Heart right ventricle (tissue), 16 donors: ENCODE results near the gene PHACTR3. TPM values are rescaled to one million over a fixed set of nuclear protein-coding genes. Genes with fewer than 3 reads are reported as not detected.

ENCODE experiments used
- ATAC-seq, 8 donors: fragments of 200-7000 bp; cut with Tn5 transposase; one replicate each; pipeline ENCODE4 v1.9.1; 2020; ENCODE audit warnings: mild to moderate bottlenecking in 8 of 8, moderate library complexity in 8 of 8, moderate number of reproducible peaks in 1 of 8
- DNase-seq, 2 donors: peaks; one replicate each; pipeline ENCODE4 v3.0.0-alpha.2; 2020
- H3K27ac ChIP-seq, 10 donors: fragments of 200-600 bp; sonication (generic) in 2 of 10; one replicate each; pipeline versions ENCODE4 v1.5.0 to v1.8.0; 2020 to 2022; ENCODE audit warnings: mild to moderate bottlenecking in 3 of 10
- H3K27me3 ChIP-seq, 7 donors: fragments of 200-600 bp; one replicate each; pipeline ENCODE4 v1.8.0; 2021 to 2022; ENCODE audit warnings: mild to moderate bottlenecking in 2 of 7
- H3K36me3 ChIP-seq, 9 donors: fragments of 200-600 bp; sonication (generic) in 1 of 9; one replicate each; pipeline versions ENCODE4 v1.5.0 to v1.8.0; 2020 to 2022; ENCODE audit warnings: mild to moderate bottlenecking in 2 of 9
- H3K4me1 ChIP-seq, 9 donors: fragments of 200-600 bp; sonication (generic) in 1 of 9; one replicate each; pipeline versions ENCODE4 v1.5.0 to v1.8.0; 2020 to 2022; ENCODE audit warnings: mild to moderate bottlenecking in 4 of 9
- H3K4me3 ChIP-seq, 10 donors: fragments of 200-600 bp; sonication (generic) in 2 of 10; one replicate each; pipeline versions ENCODE4 v1.5.0 to v1.8.0; 2020 to 2022; ENCODE audit warnings: mild to moderate bottlenecking in 7 of 10, moderate library complexity in 2 of 10
- H3K9me3 ChIP-seq, 11 donors: fragments of 200-600 bp in 10 of 11; sonication (generic) in 2 of 11; one replicate each; pipeline versions ENCODE4 v1.5.0 to v1.8.0; 2013 to 2022; ENCODE audit warnings: mild to moderate bottlenecking in 2 of 11, control low read depth in 1 of 11, moderate library complexity in 1 of 11
- CTCF ChIP-seq, 9 donors: fragments of 200-600 bp; sonication (generic) in 2 of 9; IDR thresholded peaks; one replicate each; pipeline versions ENCODE4 v1.5.0 to v1.8.0; 2021 to 2022; ENCODE audit warnings: antibody characterized with exemption in 9 of 9, mild to moderate bottlenecking in 5 of 9, moderate library complexity in 1 of 9
- WGBS, 2 donors: extraction: QIAGEN DNeasy Blood & Tissue Kit; methylation state at CpG; one replicate each; pipeline ENCODE4 v1.1.7; 2013; ENCODE audit warnings: inconsistent platforms in 1 of 2; 5-methylcytosine and 5-hydroxymethylcytosine counted together
- intact Hi-C, 10 donors: fragments of 100-400 bp; cut with DNase I; formaldehyde crosslinking; loops; one replicate each; pipeline versions ENCODE4 v1.11.1 to v1.14.2; 2022
- polyA plus RNA-seq, 2 donors: library from polyadenylated mRNA; stranded (reverse); fragments of 200-250 nt; gene quantifications; one replicate each; pipeline ENCODE4 v1.2.3, GENCODE V29; 2013
- total RNA-seq, 10 donors: library from RNA; stranded (reverse); fragmentation: NEBNext Ultra II Directional in 3 of 10; extraction: Animal tissue kit (Norgen Biotek cat#: 25700) in 3 of 10; gene quantifications; one replicate each; pipeline versions ENCODE4 v1.2.1 to v1.2.4, GENCODE V29; 2021 to 2023
- donor health status: Arrhythmogenic right ventricular cardiomyopathy.
- donor health status: ischemic (EF 13 %, LVEDD 7.1; RV severe dilation, severe dysfunction).
- donor health status: healthy with polysubstance abuse.
- donor health status: DM: no; HTN: yes; CAD: no.
- donor health status: DM: no; HTN: no; CAD: no.
- donor health status: ischemic (EF 25% LVEDD 6.9; RV normal size, moderate dysfunction).
- donor health status: ischemic (EF 25% LVEDD 5.7; RV mildly dilated, moderate dysfunction).
- donor health status: healthy.
- donor health status: DM: yes; HTN: yes; CAD: no.
- donor health status: Ischemic cardiomyopathy.
- donor health status: ischemic (EF 35%, LVEDD 5.7; RV mildly dilated, moderate dysfunction).
- donor health status: nonischemic (EF 11% LVEDD 7.7; RV severe dilation, severe dysfunction).
- donor health status: DM: yes; HTN: yes; CAD: no.
- donor health status: PGD.
- donor health status: ischemic (EF 29% LVEDD 5.4; RV normal size, mild dysfunction).
- donor health status: nonischemic (EF 23%, LVEDD 6.1; RV moderate dilation, normal function).

PHACTR3 gene
- total and polyA plus RNA-seq, 12 donors = 0.51 to 24.1 (median 3.7) TPM

GRCh38 chr20:59810449-59811187 is 206.3 kb downstream of the PHACTR3 start:
- Histone ChIP-seq H3K4me3 (no peak overlapping the region), H3K4me1 (no peaks in the 10 kb centered on the region), H3K9me3 (no peaks in the 10 kb centered on the region), H3K36me3 (no peaks in the 10 kb centered on the region), H3K27ac (no peak overlapping the region), H3K27me3 (peaks cover 0 to 6% (median 0%) of the 10 kb centered on the region in 7 donors)
- no peak for TF ChIP-seq CTCF (IDR thresholded peaks at IDR 0.05)
- intact Hi-C loops = no loop called here
- ATAC-seq (no peak), DNase-seq (no peak)
- 85% methylated on average over 15 of the region's 15 CpGs for WGBS, 2 donors

GRCh38 chr20:59811681-59812171 is 207.4 kb downstream of the PHACTR3 start:
- Histone ChIP-seq H3K4me3 (no peak overlapping the region), H3K4me1 (no peaks in the 10 kb centered on the region), H3K27ac (no peak overlapping the region), H3K36me3 (no peaks in the 10 kb centered on the region), H3K9me3 (no peaks in the 10 kb centered on the region), H3K27me3 (peaks cover 0 to 6% (median 0%) of the 10 kb centered on the region in 7 donors)
- intact Hi-C loops = no loop called here
- TF ChIP-seq CTCF (IDR thresholded peaks at IDR 0.05) = no peak
- no peak for DNase-seq
- no peak for ATAC-seq
- 84 to 87% methylated on average over 7 of the region's 7 CpGs for WGBS, 2 donors

- Histone ChIP-seq H3K9me3 (no peaks in the 10 kb centered on the region), H3K27ac (no peak overlapping the region), H3K36me3 (no peaks in the 10 kb centered on the region), H3K4me3 (no peak overlapping the region), H3K4me1 (no peaks in the 10 kb centered on the region), H3K27me3 (peaks cover 0 to 6% (median 0%) of the 10 kb centered on the region in 7 donors)
- ATAC-seq = no peak
- intact Hi-C loops = no loop called here
- DNase-seq = no peak
- TF ChIP-seq CTCF (IDR thresholded peaks at IDR 0.05) = no peak
- 89% methylated on average over 23 of the region's 23 CpGs for WGBS, 2 donors
These were observed 208.2 kb downstream of the PHACTR3 start for GRCh38 chr20:59812286-59813125.

GRCh38 chr20:59813126-59813947 is 209.0 kb downstream of the PHACTR3 start:
- Histone ChIP-seq H3K4me3 (no peak overlapping the region), H3K27me3 (peaks cover 0 to 6% (median 0%) of the 10 kb centered on the region in 7 donors), H3K36me3 (no peaks in the 10 kb centered on the region), H3K9me3 (no peaks in the 10 kb centered on the region), H3K4me1 (no peaks in the 10 kb centered on the region), H3K27ac (no peak overlapping the region)
- DNase-seq (no peak), ATAC-seq (no peak)
- no peak for TF ChIP-seq CTCF (IDR thresholded peaks at IDR 0.05)
- intact Hi-C loops = no loop called here
- WGBS, 2 donors = 88 to 94% methylated on average over 18 of the region's 18 CpGs
